Skin of body (tissue), 2 donors: ENCODE results near the gene TBCE. TPM values are rescaled to one million over a fixed set of nuclear protein-coding genes. Genes with fewer than 3 reads are reported as not detected.
"Not testable (repeated sequence)": the region's sequence is repeated elsewhere in the genome, so short reads cannot be mapped to it uniquely, and the experiment has no call there.

Experiments used
- DNase-seq: peaks from one replicate; lab custom pipeline; 2025; lab: John Stamatoyannopoulos, UW
- total RNA-seq: library from RNA; depleted of rRNA; stranded (reverse); fragments of >200 nt; gene quantifications from one replicate; pipeline ENCODE4 v1.2.3, GENCODE V29; 2014

Gene TBCE
- total RNA-seq, 1 donor from 2014 or later: 25.8 TPM

DNA sequence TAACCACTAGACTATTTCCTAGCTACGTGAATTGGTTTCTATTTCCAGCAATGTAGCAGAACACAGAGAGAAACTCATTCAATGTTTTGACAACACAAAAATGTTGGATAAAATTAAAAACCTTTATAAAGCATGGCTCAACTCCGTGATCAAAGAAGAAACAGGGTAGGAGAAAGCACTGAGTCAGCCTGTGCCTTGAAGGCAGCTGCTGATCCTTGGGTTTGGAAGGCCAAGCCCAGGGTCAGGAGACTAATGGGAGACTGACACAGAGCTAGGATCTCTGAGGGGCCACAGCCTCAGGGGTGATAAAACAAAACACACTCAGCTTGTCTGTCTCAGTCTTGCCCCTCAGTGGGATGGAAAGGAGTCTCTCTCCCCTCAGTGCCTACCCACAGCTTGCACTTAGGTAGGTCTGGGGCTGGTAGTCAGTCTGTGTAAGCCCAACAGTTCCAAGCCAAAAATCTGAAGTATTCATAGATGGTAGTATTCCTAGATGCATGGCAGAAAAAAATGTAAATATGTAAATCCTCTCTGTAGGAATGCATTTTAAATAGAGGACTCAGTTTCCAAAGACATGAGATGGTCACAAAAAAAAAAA is 83.8 kb downstream of the TBCE start:
- no peak for DNase-seq

GRCh38 chr1:235454021-235454420 is 86.8 kb downstream of the TBCE start:
- DNase-seq: no peak

- no peak for DNase-seq
These were observed 87.9 kb downstream of the TBCE start for GRCh38 chr1:235455097-235455496.

DNA sequence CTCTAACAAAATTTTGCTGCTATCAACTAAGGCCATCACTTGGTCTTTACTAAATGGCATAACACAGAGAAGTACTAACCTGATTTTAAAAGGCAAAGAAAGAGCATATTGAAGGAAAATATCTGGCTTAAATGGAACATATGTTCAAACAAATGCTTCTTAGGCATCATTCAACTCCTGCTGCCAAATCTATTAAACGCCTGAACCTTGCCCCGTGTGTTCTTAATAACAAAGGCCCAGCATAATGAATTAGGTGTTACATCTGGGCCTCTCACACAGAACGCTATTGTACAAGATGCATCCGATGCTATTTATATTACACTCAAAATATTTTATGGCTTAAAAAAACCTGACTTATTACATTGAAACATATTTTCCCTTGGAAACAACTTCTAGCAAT is 88.6 kb downstream of the TBCE start:
- no peak for DNase-seq

DNA sequence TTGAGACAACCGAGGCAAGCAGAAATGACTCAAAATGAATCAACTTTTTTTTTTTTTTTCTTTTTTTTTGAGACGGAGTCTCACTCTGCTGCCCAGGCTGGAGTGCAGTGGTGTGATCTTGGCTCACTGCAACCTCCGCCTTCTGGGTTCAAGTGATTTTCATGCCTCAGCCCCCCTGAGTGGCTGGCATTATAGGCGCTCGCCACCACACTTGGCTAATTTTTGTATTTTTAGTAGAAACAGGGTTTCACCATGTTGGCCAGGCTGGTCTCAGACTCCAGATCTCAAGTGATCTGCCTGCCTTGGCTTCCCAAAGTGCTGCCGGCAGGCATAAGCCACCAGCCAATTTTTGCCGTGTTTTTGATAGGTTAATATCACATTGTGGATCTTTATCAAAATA is 90.6 kb downstream of the TBCE start:
- not testable (repeated sequence) for DNase-seq

DNA sequence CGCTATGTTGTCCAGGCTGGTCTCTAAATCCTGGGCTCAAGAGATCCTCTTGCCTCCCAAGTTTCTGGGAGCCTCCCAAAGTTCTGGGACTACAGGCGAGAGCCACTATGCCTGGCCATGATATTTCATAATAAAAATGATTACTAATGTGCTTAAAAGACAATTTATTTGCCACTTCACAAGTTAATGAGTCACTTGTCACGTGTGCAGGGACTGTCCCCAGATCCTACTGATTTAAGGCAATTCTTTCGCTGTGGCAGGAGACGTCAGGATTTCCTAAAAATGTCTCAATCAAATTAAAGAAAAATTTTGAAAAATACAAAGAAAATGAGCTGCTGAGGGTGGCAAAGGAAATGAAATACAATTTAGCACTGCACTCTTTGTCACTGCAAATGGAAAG is 93.5 kb downstream of the TBCE start:
- DNase-seq: no peak

- DNase-seq: no peak
These were observed 94.7 kb downstream of the TBCE start for GRCh38 chr1:235461954-235462353.

- DNase-seq: not testable (repeated sequence)
These were observed 95.6 kb downstream of the TBCE start for GRCh38 chr1:235462832-235463231.

DNA sequence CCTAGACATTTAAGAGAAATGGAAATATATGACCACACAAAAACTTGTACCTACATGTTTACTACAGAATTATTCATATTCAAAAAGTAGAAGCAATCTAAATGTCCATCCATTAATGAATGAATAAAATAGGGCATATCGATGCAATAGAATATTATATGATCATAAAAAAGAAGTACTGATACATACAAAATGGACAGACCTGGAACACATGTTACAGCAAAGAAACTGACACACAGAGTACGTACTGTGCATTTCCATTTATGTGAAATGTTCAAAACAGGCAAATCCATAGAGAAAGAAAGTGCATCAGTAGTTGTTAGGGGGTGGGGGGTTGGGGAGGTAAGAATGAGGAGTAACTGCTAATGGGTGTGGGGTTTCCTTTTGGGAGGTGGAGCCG is 97.8 kb downstream of the TBCE start:
- no peak for DNase-seq

GRCh38 chr1:235468004-235468403 is 100.8 kb downstream of the TBCE start:
- no peak for DNase-seq

- DNase-seq: no peak
These were observed 101.7 kb downstream of the TBCE start for GRCh38 chr1:235468970-235469369.

- not testable (repeated sequence) for DNase-seq
These were observed 102.7 kb downstream of the TBCE start for GRCh38 chr1:235469897-235470296.

GRCh38 chr1:235470741-235471439 is 103.7 kb downstream of the TBCE start:
- no peak for DNase-seq

DNA sequence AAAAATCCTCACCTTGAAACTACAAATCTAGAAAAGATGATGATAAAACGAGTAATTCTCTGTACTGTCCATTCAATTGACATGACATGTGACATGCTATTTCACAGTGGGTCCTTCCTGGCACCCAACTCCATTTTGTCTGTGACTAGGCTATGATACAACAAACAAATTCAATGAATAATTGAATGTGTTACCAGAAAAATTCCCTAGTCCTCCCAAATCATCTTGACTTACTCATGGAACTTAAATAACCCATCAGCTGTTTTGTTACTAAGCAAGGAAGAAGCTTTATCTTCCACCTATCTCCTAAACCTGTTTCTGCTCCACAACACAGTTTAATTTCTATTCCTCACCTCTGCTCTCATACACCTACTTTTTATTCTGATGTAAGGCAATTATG is 106.6 kb downstream of the TBCE start:
- DNase-seq: no peak

DNA sequence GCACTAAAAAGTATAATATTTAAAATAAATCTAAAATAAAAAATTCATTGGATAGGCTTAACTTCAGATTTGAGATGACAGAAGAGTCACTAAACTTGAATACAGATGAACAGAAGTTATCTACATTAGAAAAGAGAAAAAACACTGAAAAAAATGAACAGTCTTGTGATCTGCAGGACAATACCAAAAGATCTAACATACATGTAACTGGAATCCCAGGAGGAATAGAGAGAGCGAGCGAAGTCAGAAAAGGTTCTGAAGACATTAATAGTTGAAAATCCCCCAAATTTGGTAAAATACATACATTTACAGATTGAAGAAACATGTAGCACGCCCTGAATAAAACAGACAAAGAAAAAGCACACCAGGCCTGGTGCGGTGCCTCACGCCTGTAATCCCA is 115.9 kb downstream of the TBCE start:
- no peak for DNase-seq

- no peak for DNase-seq
These were observed 118.3 kb downstream of the TBCE start for GRCh38 chr1:235485558-235485957.

DNA sequence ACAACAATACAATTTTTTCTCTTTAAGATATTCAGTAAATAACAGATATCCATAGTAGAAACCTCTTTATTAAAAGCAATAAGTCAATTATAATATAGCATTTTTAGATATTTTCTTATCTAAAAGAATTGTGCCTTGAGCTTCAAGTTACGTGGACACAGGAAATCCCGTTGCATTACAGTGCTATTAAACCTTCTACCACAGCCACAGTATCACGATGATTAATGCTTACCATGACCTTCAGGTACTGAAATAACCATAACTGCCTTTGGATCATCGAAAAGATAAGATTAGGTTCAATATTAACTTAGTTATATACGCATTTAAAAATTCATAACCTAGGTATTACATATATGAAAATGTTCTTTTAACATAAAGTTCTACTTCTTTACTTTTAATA is 119.1 kb downstream of the TBCE start:
- DNase-seq: no peak

- no peak for DNase-seq
These were observed 124.4 kb downstream of the TBCE start for GRCh38 chr1:235491644-235492043.

DNA sequence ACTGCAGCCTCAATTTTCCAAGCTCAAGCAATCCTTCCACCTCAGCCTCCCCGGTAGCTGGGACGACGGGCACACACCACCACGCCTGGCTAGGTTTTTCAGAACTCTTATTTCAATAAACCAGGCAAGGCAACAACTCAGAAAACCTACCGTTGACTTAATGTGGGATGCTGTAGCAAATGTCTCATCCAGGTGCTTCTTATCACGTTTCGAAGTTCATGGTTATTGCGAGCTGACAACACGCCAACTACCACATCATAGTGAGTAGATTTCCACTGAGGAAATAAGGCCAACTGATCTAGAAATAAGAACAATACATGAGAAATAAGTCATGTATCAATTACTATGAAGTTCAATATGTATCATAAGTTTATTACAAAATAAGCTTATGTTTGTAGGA is 127.3 kb downstream of the TBCE start:
- no peak for DNase-seq

DNA sequence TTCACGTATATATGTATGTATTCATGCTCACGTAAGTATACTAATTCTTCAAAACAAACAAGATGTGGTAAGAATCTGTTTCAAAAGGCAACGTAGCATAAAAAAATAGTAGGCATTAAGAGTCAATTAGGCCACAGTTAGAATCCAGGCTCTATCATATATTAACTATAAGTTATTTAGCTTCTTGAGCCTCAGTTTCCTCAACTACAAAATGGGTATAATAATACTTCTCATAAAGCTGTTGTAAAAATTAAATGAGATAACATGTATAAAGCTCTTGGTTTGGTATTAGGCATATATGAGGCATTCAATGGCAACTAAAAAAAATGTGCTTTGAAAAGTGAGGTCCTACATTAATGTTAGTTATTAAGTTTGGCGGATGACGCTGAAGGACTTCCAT is 127.8 kb downstream of the TBCE start:
- no peak for DNase-seq

DNA sequence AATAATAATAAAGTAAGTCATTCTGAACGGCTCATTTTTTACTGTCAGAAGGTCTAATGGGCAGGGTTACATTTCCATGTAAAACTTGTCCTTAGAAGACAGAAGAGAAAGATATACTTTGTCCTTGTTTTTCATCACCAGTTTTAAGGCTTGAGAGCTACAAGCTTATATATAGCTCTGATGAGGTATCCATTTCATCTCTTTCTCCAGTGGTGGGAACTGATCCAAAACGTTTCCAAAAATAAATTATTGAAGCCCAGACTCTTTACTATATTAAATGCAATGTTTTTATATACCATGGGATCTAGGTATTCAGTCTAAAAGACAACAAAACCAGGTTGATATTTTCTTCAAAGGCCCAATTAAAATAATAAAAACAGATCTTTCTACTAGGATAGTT is 128.3 kb downstream of the TBCE start:
- DNase-seq: no peak

DNA sequence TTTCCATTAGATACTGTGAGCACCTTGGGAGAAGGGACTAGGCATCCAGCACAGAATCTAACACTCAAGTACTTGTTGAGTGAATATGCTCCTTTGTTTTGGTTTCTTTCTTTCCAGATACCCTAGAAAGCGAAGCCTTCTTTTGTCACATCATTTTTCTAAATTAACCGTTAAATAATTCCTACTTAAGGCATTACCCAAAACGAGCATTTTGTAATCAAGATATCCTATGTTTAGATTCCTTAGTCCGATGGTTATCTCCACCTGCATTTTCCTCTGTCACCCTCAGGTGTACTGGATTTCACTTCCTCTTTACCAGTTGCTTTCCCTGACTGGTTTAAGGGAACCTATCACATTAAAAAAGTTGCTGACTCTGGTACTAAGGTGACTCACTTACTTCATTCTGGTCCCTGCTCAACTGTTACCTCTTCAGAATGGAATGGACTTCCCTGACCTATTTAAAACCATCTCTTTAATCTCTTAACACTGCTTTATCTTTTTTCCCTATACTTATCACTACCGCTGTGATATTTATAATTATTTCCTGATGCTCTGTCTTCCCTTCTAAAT is 133.8 kb downstream of the TBCE start:
- no peak for DNase-seq
